NCI-H1417 (cell line): Measurements from ENCODE around the gene TINAGL1.
A peak's percentile ranks its signal among the peaks of the same experiment; 100 is the strongest.

Source experiments
- DNase-seq, 3 experiments: peaks; one replicate each; lab custom pipeline; 2025; lab: John Stamatoyannopoulos, UW

Gene TINAGL1

DNA sequence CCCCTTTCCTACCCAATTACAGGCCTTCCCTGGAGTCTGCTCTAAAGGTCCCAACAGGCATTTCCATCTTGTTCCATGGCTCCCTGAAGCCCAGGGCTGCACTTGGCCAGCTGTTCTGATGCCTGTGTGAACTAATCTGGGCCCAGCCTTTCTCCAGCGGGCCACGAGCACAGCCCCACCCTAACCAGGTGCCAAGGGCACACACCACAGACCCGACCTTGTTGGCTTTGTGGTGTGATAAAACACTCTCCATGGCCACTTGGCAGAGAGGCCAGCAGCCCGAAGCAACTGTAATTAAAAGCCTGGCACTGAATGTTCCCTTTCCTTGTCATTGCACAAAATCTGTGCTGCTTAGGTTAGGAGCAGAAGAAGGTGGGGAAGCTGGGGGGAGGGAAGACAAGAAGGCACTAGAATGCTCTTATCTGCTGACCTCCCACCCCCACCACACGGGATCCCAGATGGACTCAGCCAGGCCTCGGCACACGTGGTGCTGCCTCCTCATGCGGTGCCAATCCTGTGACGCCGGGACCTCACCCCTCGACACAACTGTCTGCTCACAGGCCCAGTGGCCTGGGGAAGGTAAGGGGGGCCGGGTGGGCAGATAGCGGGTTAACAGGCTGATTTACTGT lies 51.1 kb downstream of the TINAGL1 start:
- no peak for DNase-seq

DNA sequence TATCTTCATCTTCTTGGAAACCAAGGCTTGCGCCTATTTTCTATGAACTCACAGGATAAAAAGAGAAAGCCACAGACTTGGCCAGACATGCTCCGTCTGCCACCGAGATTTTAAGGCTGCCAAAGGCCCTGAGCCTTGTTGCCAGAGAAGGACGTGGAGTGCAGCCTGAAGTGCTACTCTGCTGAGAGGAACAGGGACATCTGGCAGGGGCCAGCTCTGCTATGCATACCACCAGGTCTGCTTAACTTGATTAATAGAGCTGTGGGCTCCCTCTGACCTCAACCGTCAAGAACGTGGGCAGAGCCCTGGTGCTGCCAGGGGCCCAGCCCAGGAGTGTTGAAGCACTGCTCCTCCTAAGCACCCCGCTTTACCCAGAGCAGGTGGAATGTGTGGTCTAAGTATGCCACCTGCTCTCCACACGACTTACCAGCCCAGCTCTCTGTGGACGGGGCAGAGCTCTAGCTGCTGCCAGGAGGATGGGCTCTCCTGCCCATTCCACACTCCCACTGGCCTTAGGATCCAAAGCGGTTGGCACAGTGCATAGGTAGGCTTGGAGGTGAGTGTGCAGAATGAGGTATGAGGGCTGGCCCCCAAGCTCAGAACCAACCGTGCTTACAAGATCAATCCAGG lies 51.7 kb downstream of the TINAGL1 start:
- no peak for DNase-seq

GRCh38 chr1:31628931-31629556 lies 52.7 kb downstream of the TINAGL1 start:
- no peak for DNase-seq

- DNase-seq, result no peak
Measured at GRCh38 chr1:31632649-31633048, 56.3 kb downstream of the TINAGL1 start.

DNA sequence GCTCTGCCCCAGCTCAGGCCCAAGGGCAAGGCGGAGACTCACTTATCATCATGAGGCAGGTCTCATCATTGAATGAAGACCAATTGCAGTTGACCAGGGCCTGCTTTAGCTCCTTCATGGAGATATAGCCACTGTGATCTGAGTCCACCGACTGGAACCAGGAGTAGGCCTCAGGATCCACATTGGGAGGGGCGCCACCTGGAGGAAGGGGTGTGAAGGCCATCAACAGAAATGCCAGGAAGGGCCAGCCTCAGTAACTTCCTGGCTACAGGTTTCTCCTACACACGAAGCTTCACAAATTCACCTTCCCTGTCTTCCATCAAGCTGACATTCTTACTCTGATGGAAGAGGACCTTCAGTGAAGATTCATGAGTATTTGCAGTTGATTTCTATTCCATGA lies 56.8 kb downstream of the TINAGL1 start:
- peak in 1 of 3 experiments; percentile 3 for DNase-seq
